ENCODE data around the gene G2E3. TPM values are rescaled to one million over a fixed set of nuclear protein-coding genes. Genes with fewer than 3 reads are reported as not detected.

The G2E3 gene
- total and polyA plus RNA-seq, 2 of the 4 experiments (the other 2 are of a cell fraction), result 9.6 to 19.4 TPM

GRCh38 chr14:30581283-30581625, 22.3 kb downstream of the G2E3 start:
- Histone ChIP-seq H3K9ac (ENCODE audit: low read depth, low read length) (no peak overlapping the region), H3K9me3 (ENCODE audit: control insufficient read depth, insufficient read depth, low read length) (no peaks in the 10 kb centered on the region), H3K18ac (ENCODE audit: low read depth, low read length) (no peak overlapping the region), H3K4me2 (ENCODE audit: low read depth, low read length) (no peak overlapping the region), H2BK15ac (ENCODE audit: low read depth, low read length) (no peak overlapping the region), H2AK5ac (ENCODE audit: low read depth, low read length) (no peak overlapping the region), H4K5ac (ENCODE audit: low read depth, low read length) (no peak overlapping the region), H2AK9ac (replicated peaks; ENCODE audit: low read depth, low read length, poor library complexity) (no peak overlapping the region), H3K79me1 (ENCODE audit: low read depth in 1 of 2, low read length in 2 of 2) (peaks cover 16 to 47% of the 10 kb centered on the region in 2 experiments), H4K91ac (ENCODE audit: insufficient read depth, low read depth, low read length) (no peak overlapping the region), H2BK5ac (ENCODE audit: low read depth, low read length, poor library complexity, severe bottlenecking) (no peak overlapping the region), H3K4me1 (ENCODE audit: control insufficient read depth, insufficient read depth, low read length) (peaks cover 7% of the 10 kb centered on the region), H4K20me1 (ENCODE audit: insufficient read depth, low read length) (peaks cover 21% of the 10 kb centered on the region), H3K27ac (ENCODE audit: insufficient read depth, low read length) (no peak overlapping the region), H3K27me3 (ENCODE audit: control insufficient read depth, insufficient read depth, low read length) (no peaks in the 10 kb centered on the region), H2BK20ac (ENCODE audit: low read depth, low read length) (no peak overlapping the region), H3K36me3 (ENCODE audit: control insufficient read depth, insufficient read depth, low read length) (peaks cover 3% of the 10 kb centered on the region; the same call in 1 of the 2 replicates), H2BK120ac (ENCODE audit: low read depth, low read length) (no peak overlapping the region), H4K8ac (ENCODE audit: low read depth in 2 of 2, low read length in 2 of 2) (no peak overlapping the region), H2AFZ (replicated peaks; ENCODE audit: low read length, poor library complexity) (no peak overlapping the region), H3K4me3 (ENCODE audit: insufficient read depth, low read depth, low read length) (no peak overlapping the region), H3K14ac (replicated peaks; ENCODE audit: low read depth, low read length) (no peak overlapping the region), H3K23ac (ENCODE audit: low read depth, low read length) (no peak overlapping the region), H3K4ac (ENCODE audit: low read depth, low read length) (no peak overlapping the region), H3K9me1 (ENCODE audit: insufficient read depth, low read length) (peaks cover 5% of the 10 kb centered on the region; the same call in 1 of the 2 replicates), H3K56ac (ENCODE audit: extremely low read depth, insufficient read depth, low read length) (no peak overlapping the region)
- dilution Hi-C loops (cut with HindIII; ENCODE audit: low sequenced_read_pairs, unreplicated experiment), result no loop called here
- intact Hi-C loops (cut with micrococcal nuclease), result loop anchor here (5.0 kb wide), 1 partner anchor 36 kb away; no protein-coding TSS in a partner anchor
- POLR2A ChIA-PET (ENCODE audit: unreplicated experiment), result no interaction called here
- DNase-seq (no peak), ATAC-seq (ENCODE audit: low read depth) (no peak)
- no TSS peak for BruUV-seq (replicated peaks)
- CTCF ChIA-PET, result no interaction called here
- no peak for TF ChIP-seq USF2 (IDR thresholded peaks at IDR 0.05; ENCODE audit: low read depth, low read length)
- no peak for TF ChIP-seq NFE2L2 (IDR thresholded peaks at IDR 0.05; ENCODE audit: low read depth, low read length)
- no peak for TF ChIP-seq CTCF (conservative IDR thresholded peaks at IDR 0.05; ENCODE audit: low read depth, low read length)
- TF ChIP-seq BHLHE40 (IDR thresholded peaks at IDR 0.05; ENCODE audit: low read depth, low read length), result no peak
- TF ChIP-seq MAZ (IDR thresholded peaks at IDR 0.05; ENCODE audit: borderline replicate concordance, low read depth, low read length), result no peak
- no CpG with 5 or more reads among the region's 7 CpGs for WGBS, 2 experiments (ENCODE audit: extremely low coverage in 2 of 2, insufficient read length in 1 of 2)
- in situ Hi-C loops (cut with MboI; ENCODE audit: low sequenced_read_pairs), result no loop called here

All from IMR-90 (cell line).